Hepatocyte (in vitro differentiated cells): ENCODE measurements around the gene LIN28B. TPM values are rescaled to one million over a fixed set of nuclear protein-coding genes. Genes with fewer than 3 reads are reported as not detected.

Source experiments
- DNase-seq: peaks from one replicate; pipeline ENCODE4 v3.0.0-alpha.2; 2016; ENCODE audit warnings: low spot score
- H2AFZ ChIP-seq: fragments of 200-600 bp; sonication (generic); 2 replicates; pipeline ENCODE4 v1.6.0; 2016; ENCODE audit warnings: antibody characterized with exemption, mild to moderate bottlenecking
- H3K27ac ChIP-seq: fragments of 200-600 bp; sonication (generic); 2 replicates; pipeline ENCODE4 v1.5.1; 2016; ENCODE audit warnings: mild to moderate bottlenecking
- H3K27me3 ChIP-seq: fragments of 200-600 bp; sonication (generic); 2 replicates; pipeline ENCODE4 v1.6.1; 2016
- H3K36me3 ChIP-seq: fragments of 200-600 bp; sonication (generic); replicated peaks from 2 replicates; pipeline ENCODE4 v1.5.1; 2016; ENCODE audit warnings: low read depth; ENCODE audit not compliant: insufficient read depth
- H3K4me1 ChIP-seq: fragments of 200-600 bp; sonication (generic); 2 replicates; pipeline ENCODE4 v1.5.1; 2016; ENCODE audit warnings: mild to moderate bottlenecking, moderate library complexity; ENCODE audit not compliant: insufficient read depth
- H3K4me2 ChIP-seq: fragments of 200-600 bp; sonication (generic); 2 replicates; pipeline ENCODE4 v1.6.0; 2016
- H3K4me3 ChIP-seq: fragments of 200-600 bp; sonication (generic); 2 replicates; pipeline ENCODE4 v1.5.1; 2016; ENCODE audit warnings: mild to moderate bottlenecking
- H3K79me2 ChIP-seq: fragments of 200-600 bp; sonication (generic); 2 replicates; pipeline ENCODE4 v1.6.0; 2017; ENCODE audit warnings: mild to moderate bottlenecking
- H3K9me2 ChIP-seq: fragments of 200-600 bp; sonication (generic); replicated peaks from 2 replicates; pipeline ENCODE4 v1.6.0; 2017; ENCODE audit warnings: mild to moderate bottlenecking; ENCODE audit not compliant: insufficient read depth
- H3K9me3 ChIP-seq: fragments of 200-600 bp; sonication (generic); 2 replicates; pipeline ENCODE4 v1.5.1; 2016; ENCODE audit warnings: low read depth, mild to moderate bottlenecking
- H4K20me1 ChIP-seq: fragments of 200-600 bp; sonication (generic); 2 replicates; pipeline ENCODE4 v1.6.0; 2016; ENCODE audit warnings: mild to moderate bottlenecking; ENCODE audit not compliant: insufficient read depth, poor library complexity, severe bottlenecking
- EZH2 ChIP-seq: fragments of 200-600 bp; sonication (generic); IDR thresholded peaks from 2 replicates; pipeline ENCODE4 v1.6.1; 2016; ENCODE audit warnings: antibody characterized with exemption, mild to moderate bottlenecking, borderline replicate concordance
- EZH2phosphoT487 ChIP-seq: fragments of 200-600 bp; sonication (generic); IDR thresholded peaks from one replicate; pipeline ENCODE4 v1.6.1; 2018; ENCODE audit warnings: antibody characterized with exemption, mild to moderate bottlenecking, low read depth, moderate library complexity; ENCODE audit not compliant: unreplicated experiment, severe bottlenecking
- WGBS: methylation state at CpG from one replicate; pipeline ENCODE4 v1.1.6; 2016; ENCODE audit warnings: low lambda C conversion rate; ENCODE audit errors: missing lambda C conversion rate; 5-methylcytosine and 5-hydroxymethylcytosine counted together
- polyA plus RNA-seq: library from polyadenylated mRNA; unstranded; fragments of >200 nt; fragmentation: Nextera tagmentation; extraction: Ambion mirVana; gene quantifications from 2 replicates; pipeline ENCODE4 v1.2.1, GENCODE V29; 2016
- total RNA-seq: library from RNA; depleted of rRNA; stranded (reverse); fragments of >200 nt; gene quantifications from 2 replicates; pipeline ENCODE4 v1.2.3, GENCODE V29; 2014
- TF ChIP-seq, protein P1 (sequence below): fragments of 200-600 bp; sonication (generic); IDR thresholded peaks from 2 replicates; pipeline ENCODE4 v1.5.1; 2016; ENCODE audit warnings: antibody characterized with exemption, mild to moderate bottlenecking; ENCODE audit not compliant: poor library complexity

The LIN28B gene
- total and polyA plus RNA-seq, 2 experiments from 2014 or later, result 1.8 to 8.9 TPM

- Histone ChIP-seq H3K4me1 (no peaks in the 10 kb centered on the region), H3K4me3 (peak overlapping the region; percentile 63), H4K20me1 (no peaks in the 10 kb centered on the region), H3K9me2 (no peaks in the 10 kb centered on the region), H3K4me2 (peak overlapping the region; percentile 83), H3K9me3 (no peaks in the 10 kb centered on the region), H3K36me3 (no peaks in the 10 kb centered on the region), H3K27me3 (peaks cover 11% of the 10 kb centered on the region), H3K27ac (peak overlapping the region; percentile 53), H3K79me2 (peaks cover 30% of the 10 kb centered on the region), H2AFZ (peak overlapping the region; percentile 90)
- TF ChIP-seq, protein P1, sequence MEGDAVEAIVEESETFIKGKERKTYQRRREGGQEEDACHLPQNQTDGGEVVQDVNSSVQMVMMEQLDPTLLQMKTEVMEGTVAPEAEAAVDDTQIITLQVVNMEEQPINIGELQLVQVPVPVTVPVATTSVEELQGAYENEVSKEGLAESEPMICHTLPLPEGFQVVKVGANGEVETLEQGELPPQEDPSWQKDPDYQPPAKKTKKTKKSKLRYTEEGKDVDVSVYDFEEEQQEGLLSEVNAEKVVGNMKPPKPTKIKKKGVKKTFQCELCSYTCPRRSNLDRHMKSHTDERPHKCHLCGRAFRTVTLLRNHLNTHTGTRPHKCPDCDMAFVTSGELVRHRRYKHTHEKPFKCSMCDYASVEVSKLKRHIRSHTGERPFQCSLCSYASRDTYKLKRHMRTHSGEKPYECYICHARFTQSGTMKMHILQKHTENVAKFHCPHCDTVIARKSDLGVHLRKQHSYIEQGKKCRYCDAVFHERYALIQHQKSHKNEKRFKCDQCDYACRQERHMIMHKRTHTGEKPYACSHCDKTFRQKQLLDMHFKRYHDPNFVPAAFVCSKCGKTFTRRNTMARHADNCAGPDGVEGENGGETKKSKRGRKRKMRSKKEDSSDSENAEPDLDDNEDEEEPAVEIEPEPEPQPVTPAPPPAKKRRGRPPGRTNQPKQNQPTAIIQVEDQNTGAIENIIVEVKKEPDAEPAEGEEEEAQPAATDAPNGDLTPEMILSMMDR, result no peak
- TF ChIP-seq EZH2, result no peak
- TF ChIP-seq EZH2phosphoT487, result peak; percentile 15
- peak; percentile 40 for DNase-seq
- 3% methylated on average over 19 of the region's 19 CpGs for WGBS
These were observed 1.5 kb downstream of the LIN28B start for GRCh38 chr6:104958178-104959025.

GRCh38 chr6:104959026-104959858, 2.3 kb downstream of the LIN28B start:
- H3K79me2 ChIP-seq, result peaks cover 30% of the 10 kb centered on the region
- H3K36me3 ChIP-seq, result no peaks in the 10 kb centered on the region
- peak overlapping the region; percentile 63 for H3K4me3 ChIP-seq
- DNase-seq, result no peak
- H3K9me2 ChIP-seq, result no peaks in the 10 kb centered on the region
- H3K9me3 ChIP-seq, result no peaks in the 10 kb centered on the region
- WGBS, result 1% methylated on average over 3 of the region's 3 CpGs
- TF ChIP-seq EZH2 (no peak), EZH2phosphoT487 (no peak)
- TF ChIP-seq, protein P1, result no peak
- no peaks in the 10 kb centered on the region for H3K4me1 ChIP-seq
- peak overlapping the region; percentile 83 for H3K4me2 ChIP-seq
- no peak overlapping the region for H3K27ac ChIP-seq
- H3K27me3 ChIP-seq, result peaks cover 5% of the 10 kb centered on the region
- H2AFZ ChIP-seq, result peak overlapping the region; percentile 90
- H4K20me1 ChIP-seq, result no peaks in the 10 kb centered on the region

- Histone ChIP-seq H3K27ac (no peak overlapping the region), H4K20me1 (no peaks in the 10 kb centered on the region), H3K27me3 (no peaks in the 10 kb centered on the region), H3K9me3 (no peaks in the 10 kb centered on the region), H3K4me1 (no peaks in the 10 kb centered on the region), H3K79me2 (peaks cover 15% of the 10 kb centered on the region), H3K4me2 (no peak overlapping the region), H3K36me3 (no peaks in the 10 kb centered on the region), H2AFZ (no peak overlapping the region), H3K9me2 (no peaks in the 10 kb centered on the region), H3K4me3 (no peak overlapping the region)
- DNase-seq, result no peak
- TF ChIP-seq EZH2, result no peak
- 27% methylated on average over 2 of the region's 2 CpGs for whole genome bisulfite sequencing
These were observed 12.2 kb downstream of the LIN28B start for GRCh38 chr6:104969108-104969507.
